ENCODE measurements around the gene CNOT9. TPM values are rescaled to one million over a fixed set of nuclear protein-coding genes. Genes with fewer than 3 reads are reported as not detected.

Gene CNOT9
- total and polyA plus RNA-seq, 7 experiments from 2014 or later: 13.7 to 99.6 (median 46.4) TPM

Other genes starting within 250 kb of the CNOT9 start
- under 1 TPM in 1 of 5 experiments, not detected in 4; 0.49 TPM for gene CATIP, start 212.0 kb upstream of the CNOT9 start, total RNA-seq
- gene CATIP, start 212.0 kb upstream of the CNOT9 start, polyA plus RNA-seq: not detected
- gene SLC11A1, start 186.6 kb upstream of the CNOT9 start, total RNA-seq: 100 to 1,000 TPM in 1 of 5 experiments, 10 to 100 TPM in 1, 1 to 10 TPM in 2, under 1 TPM in 1; 0.27 to 399 (median 1.9) TPM
- gene SLC11A1, start 186.6 kb upstream of the CNOT9 start, polyA plus RNA-seq: under 1 TPM; 0.49 to 0.97 TPM
- 100 to 1,000 TPM; 110 to 219 (median 156) TPM for gene CTDSP1, start 169.0 kb upstream of the CNOT9 start, total RNA-seq
- 10 to 100 TPM; 22.5 TPM for gene CTDSP1, start 169.0 kb upstream of the CNOT9 start, polyA plus RNA-seq
- under 1 TPM in 3 of 5 experiments, not detected in 2; 0.12 to 0.69 (median 0.22) TPM for gene VIL1, start 149.7 kb upstream of the CNOT9 start, total RNA-seq
- under 1 TPM; 0.10 to 0.15 TPM for gene VIL1, start 149.7 kb upstream of the CNOT9 start, polyA plus RNA-seq
- gene USP37, start 488 bp upstream of the CNOT9 start, total RNA-seq: 10 to 100 TPM; 16.6 to 36.3 (median 28.1) TPM
- 10 to 100 TPM; 10.1 to 15.1 TPM for gene USP37, start 488 bp upstream of the CNOT9 start, polyA plus RNA-seq
- 1 to 10 TPM in 2 of 5 experiments, under 1 TPM in 3; 0.45 to 1.7 (median 0.60) TPM for gene PLCD4, start 39.1 kb downstream of the CNOT9 start, total RNA-seq
- under 1 TPM; 0.15 to 0.30 TPM for gene PLCD4, start 39.1 kb downstream of the CNOT9 start, polyA plus RNA-seq
- gene ZNF142, start 90.8 kb downstream of the CNOT9 start, total RNA-seq: 10 to 100 TPM; 38.7 to 49.8 (median 40.8) TPM
- gene ZNF142, start 90.8 kb downstream of the CNOT9 start, polyA plus RNA-seq: 10 to 100 TPM in 1 of 2 donors, 1 to 10 TPM in 1; 6.0 to 14.3 TPM
- 10 to 100 TPM; 21.4 to 62.0 (median 49.0) TPM for gene BCS1L, start 90.8 kb downstream of the CNOT9 start, total RNA-seq
- 10 to 100 TPM; 15.5 to 21.2 TPM for gene BCS1L, start 90.8 kb downstream of the CNOT9 start, polyA plus RNA-seq
- 10 to 100 TPM; 12.6 to 33.4 (median 28.3) TPM for gene RNF25, start 103.2 kb downstream of the CNOT9 start, total RNA-seq
- 10 to 100 TPM; 17.4 to 29.5 TPM for gene RNF25, start 103.2 kb downstream of the CNOT9 start, polyA plus RNA-seq
- gene STK36, start 103.2 kb downstream of the CNOT9 start, total RNA-seq: 10 to 100 TPM; 18.9 to 28.1 (median 19.7) TPM
- 1 to 10 TPM; 2.6 to 3.6 TPM for gene STK36, start 103.2 kb downstream of the CNOT9 start, polyA plus RNA-seq
- 10 to 100 TPM; 18.7 to 35.8 (median 21.2) TPM for gene TTLL4, start 142.0 kb downstream of the CNOT9 start, total RNA-seq
- 1 to 10 TPM; 3.6 to 9.8 TPM for gene TTLL4, start 142.0 kb downstream of the CNOT9 start, polyA plus RNA-seq
- 10 to 100 TPM in 1 of 5 experiments, 1 to 10 TPM in 3, under 1 TPM in 1; 0.19 to 10.6 (median 3.9) TPM for gene CYP27A1, start 213.3 kb downstream of the CNOT9 start, total RNA-seq
- under 1 TPM in 1 of 2 donors, not detected in 1; 0.09 TPM for gene CYP27A1, start 213.3 kb downstream of the CNOT9 start, polyA plus RNA-seq

Measured in naive thymus-derived CD4-positive, alpha-beta T cell (primary cell).